Glutamatergic neuron (in vitro differentiated cells): ENCODE results near the gene SMYD2. TPM values are rescaled to one million over a fixed set of nuclear protein-coding genes. Genes with fewer than 3 reads are reported as not detected.

Experiments used
- DNase-seq: peaks from one replicate; pipeline ENCODE4 v3.0.0; 2022
- H3K27ac Mint-ChIP-seq: one replicate; pipeline ENCODE4 v1.8.0; 2020; ENCODE audit warnings: mild to moderate bottlenecking, mixed read lengths, inconsistent platforms; ENCODE audit not compliant: unreplicated experiment
- H3K27me3 Mint-ChIP-seq: one replicate; pipeline ENCODE4 v1.8.0; 2020; ENCODE audit warnings: mild to moderate bottlenecking, moderate library complexity, mixed read lengths, inconsistent platforms; ENCODE audit not compliant: unreplicated experiment
- H3K36me3 Mint-ChIP-seq: one replicate; pipeline ENCODE4 v1.8.0; 2020; ENCODE audit warnings: mild to moderate bottlenecking, mixed read lengths, inconsistent platforms; ENCODE audit not compliant: unreplicated experiment
- H3K4me1 Mint-ChIP-seq: one replicate; pipeline ENCODE4 v1.8.0; 2020; ENCODE audit warnings: mild to moderate bottlenecking, low read depth, mixed read lengths, inconsistent platforms; ENCODE audit not compliant: unreplicated experiment
- H3K4me3 Mint-ChIP-seq: one replicate; pipeline ENCODE4 v1.8.0; 2020; ENCODE audit warnings: mild to moderate bottlenecking, mixed read lengths, inconsistent platforms; ENCODE audit not compliant: unreplicated experiment
- H3K9me3 Mint-ChIP-seq: one replicate; pipeline ENCODE4 v1.8.0; 2020; ENCODE audit warnings: mild to moderate bottlenecking, moderate library complexity, mixed read lengths, inconsistent platforms; ENCODE audit not compliant: unreplicated experiment
- total RNA-seq: library from RNA; stranded (reverse); fragmentation: NEBNext Ultra II Directional; extraction: Animal tissue kit (Norgen Biotek cat#: 25700); gene quantifications from one replicate; pipeline ENCODE4 v1.2.1, GENCODE V29; 2021; ENCODE audit not compliant: unreplicated experiment
- TF ChIP-seq, protein P1 (sequence below): fragments of 200-600 bp; sonication (generic); IDR thresholded peaks from one replicate; pipeline ENCODE4 v1.5.0; 2021; ENCODE audit not compliant: partially characterized antibody, unreplicated experiment

SMYD2 gene
- total RNA-seq, 1 donor from 2014 or later: 26.0 TPM

GRCh38 chr1:214244252-214244651 is 36.7 kb upstream of the SMYD2 start:
- peaks cover 2% of the 10 kb centered on the region for H3K27me3 Mint-ChIP-seq
- H3K36me3 Mint-ChIP-seq: peaks cover 11% of the 10 kb centered on the region
- peaks cover 5% of the 10 kb centered on the region for H3K4me1 Mint-ChIP-seq
- no peak for DNase-seq
- TF ChIP-seq, protein P1, sequence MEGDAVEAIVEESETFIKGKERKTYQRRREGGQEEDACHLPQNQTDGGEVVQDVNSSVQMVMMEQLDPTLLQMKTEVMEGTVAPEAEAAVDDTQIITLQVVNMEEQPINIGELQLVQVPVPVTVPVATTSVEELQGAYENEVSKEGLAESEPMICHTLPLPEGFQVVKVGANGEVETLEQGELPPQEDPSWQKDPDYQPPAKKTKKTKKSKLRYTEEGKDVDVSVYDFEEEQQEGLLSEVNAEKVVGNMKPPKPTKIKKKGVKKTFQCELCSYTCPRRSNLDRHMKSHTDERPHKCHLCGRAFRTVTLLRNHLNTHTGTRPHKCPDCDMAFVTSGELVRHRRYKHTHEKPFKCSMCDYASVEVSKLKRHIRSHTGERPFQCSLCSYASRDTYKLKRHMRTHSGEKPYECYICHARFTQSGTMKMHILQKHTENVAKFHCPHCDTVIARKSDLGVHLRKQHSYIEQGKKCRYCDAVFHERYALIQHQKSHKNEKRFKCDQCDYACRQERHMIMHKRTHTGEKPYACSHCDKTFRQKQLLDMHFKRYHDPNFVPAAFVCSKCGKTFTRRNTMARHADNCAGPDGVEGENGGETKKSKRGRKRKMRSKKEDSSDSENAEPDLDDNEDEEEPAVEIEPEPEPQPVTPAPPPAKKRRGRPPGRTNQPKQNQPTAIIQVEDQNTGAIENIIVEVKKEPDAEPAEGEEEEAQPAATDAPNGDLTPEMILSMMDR: no peak
- H3K4me3 Mint-ChIP-seq: no peak overlapping the region
- no peak overlapping the region for H3K27ac Mint-ChIP-seq
- peaks cover 2% of the 10 kb centered on the region for H3K9me3 Mint-ChIP-seq

GRCh38 chr1:214244841-214245240 is 36.1 kb upstream of the SMYD2 start:
- Mint-ChIP-seq H3K4me1 (peaks cover 5% of the 10 kb centered on the region), H3K27ac (no peak overlapping the region), H3K4me3 (no peak overlapping the region), H3K27me3 (peaks cover 2% of the 10 kb centered on the region), H3K36me3 (peaks cover 11% of the 10 kb centered on the region), H3K9me3 (peaks cover 2% of the 10 kb centered on the region)
- TF ChIP-seq, protein P1: no peak
- DNase-seq: no peak

GRCh38 chr1:214247501-214248041 is 33.4 kb upstream of the SMYD2 start:
- no peak overlapping the region for H3K4me3 Mint-ChIP-seq
- DNase-seq: no peak
- H3K4me1 Mint-ChIP-seq: peaks cover 5% of the 10 kb centered on the region

DNA sequence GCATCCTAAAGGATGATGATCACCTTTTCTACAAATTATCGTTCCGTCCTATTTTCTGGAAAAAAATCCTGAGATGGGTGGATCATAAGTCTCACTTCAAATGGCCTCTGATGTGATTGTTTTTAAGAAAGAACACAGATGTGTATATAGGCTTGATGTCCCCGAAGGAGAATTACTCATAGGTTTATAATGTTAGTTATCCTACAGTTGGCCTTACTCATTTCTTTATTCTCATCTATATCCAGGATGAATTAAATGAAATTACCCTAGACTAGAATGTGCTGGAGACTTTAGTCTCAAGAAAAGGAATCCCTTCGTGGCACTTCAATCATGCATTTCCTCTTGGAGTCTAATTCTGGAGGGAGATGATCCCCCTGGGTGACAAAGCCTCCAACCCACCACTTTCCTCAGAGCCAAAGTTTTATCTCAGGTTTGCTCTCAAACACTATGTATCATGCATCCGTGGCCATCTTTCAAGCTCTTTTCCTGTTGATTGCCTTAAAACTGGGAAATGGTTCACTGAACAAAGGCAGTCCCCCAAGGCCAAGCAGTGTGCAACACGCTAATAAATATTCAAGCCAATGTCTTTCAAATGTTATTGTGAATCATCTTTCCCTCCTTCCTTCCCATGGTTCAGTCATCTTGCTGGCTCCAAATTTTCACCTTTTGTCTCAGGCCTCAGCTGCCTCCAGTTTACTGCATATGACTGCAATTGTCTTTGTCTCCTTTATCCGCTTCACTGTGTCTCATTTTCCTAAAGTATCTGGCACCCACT is 32.5 kb upstream of the SMYD2 start:
- peaks cover 2% of the 10 kb centered on the region for H3K9me3 Mint-ChIP-seq
- TF ChIP-seq, protein P1: no peak
- H3K27me3 Mint-ChIP-seq: no peaks in the 10 kb centered on the region
- no peak for DNase-seq
- no peak overlapping the region for H3K27ac Mint-ChIP-seq
- H3K36me3 Mint-ChIP-seq: no peaks in the 10 kb centered on the region
- peaks cover 5% of the 10 kb centered on the region for H3K4me1 Mint-ChIP-seq
- H3K4me3 Mint-ChIP-seq: no peak overlapping the region

More at GRCh38 chr1:214247501-214248041, 33.4 kb upstream of the SMYD2 start:
- H3K27ac Mint-ChIP-seq: no peak overlapping the region
- H3K9me3 Mint-ChIP-seq: peaks cover 2% of the 10 kb centered on the region
- TF ChIP-seq, protein P1: no peak
- H3K36me3 Mint-ChIP-seq: no peaks in the 10 kb centered on the region
- H3K27me3 Mint-ChIP-seq: peaks cover 1% of the 10 kb centered on the region

DNA sequence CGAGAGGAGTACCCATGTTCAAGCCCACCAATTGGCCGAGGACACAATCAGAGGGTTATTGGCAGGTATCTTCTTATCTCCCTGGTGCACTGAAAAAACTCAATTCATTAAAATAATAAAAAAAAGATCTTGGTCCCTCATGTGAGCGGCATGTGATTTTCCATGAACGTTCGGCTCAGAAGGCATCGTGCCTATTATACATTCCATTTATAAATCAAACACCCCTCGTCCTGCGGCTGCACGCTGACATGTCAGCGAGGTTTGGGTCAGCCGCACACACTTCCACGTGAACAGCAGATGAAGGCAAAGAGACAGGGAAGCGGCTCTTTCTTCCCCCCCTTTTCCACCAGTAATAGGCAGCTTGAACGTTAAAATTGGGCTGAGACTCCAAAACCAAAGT is 31.3 kb upstream of the SMYD2 start:
- no peaks in the 10 kb centered on the region for H3K27me3 Mint-ChIP-seq
- peaks cover 5% of the 10 kb centered on the region for H3K4me1 Mint-ChIP-seq
- TF ChIP-seq, protein P1: no peak
- no peaks in the 10 kb centered on the region for H3K36me3 Mint-ChIP-seq
- H3K9me3 Mint-ChIP-seq: peaks cover 2% of the 10 kb centered on the region
- no peak for DNase-seq
- H3K4me3 Mint-ChIP-seq: no peak overlapping the region
- H3K27ac Mint-ChIP-seq: no peak overlapping the region
